IPS-NIHi11 (cell line): ENCODE results near the gene ASB4.

Experiments used
- DNase-seq: peaks from one replicate; pipeline ENCODE4 v3.0.0; 2012; ENCODE audit warnings: mixed read lengths, low spot score

ASB4 gene

DNA sequence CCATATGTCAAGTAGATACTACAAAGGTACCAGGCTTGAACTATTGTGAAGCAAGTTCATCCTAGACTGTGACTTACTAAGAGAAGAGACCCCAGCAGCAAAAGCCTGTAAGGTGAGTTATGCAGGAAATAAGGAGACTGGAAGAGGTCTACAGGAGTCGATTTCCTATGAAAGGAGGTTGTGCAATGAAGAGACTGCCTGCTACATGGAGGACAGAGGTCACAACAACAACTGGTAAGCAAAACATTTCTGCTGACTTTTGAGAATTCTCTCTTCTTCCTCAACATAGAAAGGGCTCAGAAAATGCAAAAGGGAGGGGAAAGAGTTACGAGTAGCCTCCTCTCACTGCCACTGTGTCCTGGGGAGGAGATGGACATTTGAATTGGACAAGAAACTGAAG is 68.2 kb downstream of the ASB4 start:
- DNase-seq, result no peak

DNA sequence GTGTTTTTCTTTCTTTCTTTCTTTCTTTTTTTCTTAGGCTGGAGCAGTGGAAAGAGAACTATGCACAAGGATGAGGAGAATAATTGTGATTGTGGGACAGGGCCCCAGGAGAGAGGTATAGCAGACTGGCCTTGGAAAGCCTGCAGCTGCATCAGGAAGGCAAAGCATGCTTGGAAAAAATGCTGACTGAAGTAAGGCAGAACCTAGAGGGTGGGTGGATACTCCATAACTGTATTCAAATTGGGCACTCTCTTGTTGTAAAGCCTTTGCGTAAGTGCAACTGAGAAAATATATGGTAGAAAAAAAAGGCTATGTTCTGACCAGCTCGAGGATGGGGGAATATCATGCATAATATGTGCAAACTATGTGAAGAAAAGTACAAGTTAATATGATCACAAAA is 71.0 kb downstream of the ASB4 start:
- DNase-seq, result no peak

DNA sequence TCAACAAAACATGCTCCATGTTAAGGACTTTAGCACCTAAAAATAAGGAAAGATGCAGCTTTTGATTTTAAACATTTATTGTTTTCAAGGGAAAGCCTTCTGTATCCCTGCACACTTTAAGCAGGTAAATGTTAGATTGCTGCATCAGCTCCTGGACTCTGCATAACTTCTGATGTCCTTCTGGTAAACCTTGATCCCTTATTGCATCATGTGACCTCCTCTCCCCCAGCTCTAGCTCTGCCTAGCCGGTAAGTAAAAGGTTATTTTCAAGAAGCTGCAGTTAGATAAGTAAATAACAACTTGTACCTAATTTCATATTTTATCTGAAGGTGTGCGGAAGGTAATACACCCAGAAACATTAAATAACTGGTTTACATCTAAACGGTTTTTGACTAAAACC is 73.1 kb downstream of the ASB4 start:
- DNase-seq, result no peak

DNA sequence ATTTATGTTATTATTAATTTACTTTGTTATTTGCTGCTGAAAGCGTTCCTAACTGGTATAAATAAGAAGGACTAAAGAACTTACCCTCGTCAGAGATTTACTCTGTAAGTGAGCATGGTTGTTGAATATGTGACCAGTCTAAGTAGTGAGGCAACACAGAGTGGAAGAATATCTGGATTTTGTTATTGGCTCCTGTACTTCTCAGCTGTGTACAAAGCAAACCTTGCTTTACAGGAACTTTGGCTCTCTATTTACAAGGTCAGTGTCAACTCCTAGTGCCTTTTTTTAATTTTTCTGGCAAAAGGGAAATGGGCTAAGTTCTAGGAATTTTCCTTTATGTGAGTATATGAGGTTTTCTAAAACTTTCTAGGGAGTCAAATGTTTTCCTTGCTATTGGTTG is 74.9 kb downstream of the ASB4 start:
- DNase-seq, result no peak

DNA sequence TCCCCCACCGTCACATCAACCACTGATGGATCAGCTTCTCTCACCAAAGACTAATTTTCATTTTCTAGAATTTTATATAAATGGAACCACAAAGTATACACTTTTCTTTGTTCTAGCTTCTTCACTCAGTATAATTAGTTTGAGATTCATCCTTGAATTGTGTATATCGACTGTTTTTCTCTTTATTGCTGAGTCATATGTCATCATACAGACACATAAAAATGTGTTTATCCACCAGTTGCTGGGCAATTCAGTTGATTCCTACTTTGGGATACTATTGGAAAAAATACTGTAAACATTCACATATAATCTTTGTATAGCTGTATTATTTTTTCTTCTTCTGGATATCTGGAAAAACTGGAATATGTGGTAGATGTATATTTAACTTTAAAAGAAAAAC is 84.0 kb downstream of the ASB4 start:
- no peak for DNase-seq

DNA sequence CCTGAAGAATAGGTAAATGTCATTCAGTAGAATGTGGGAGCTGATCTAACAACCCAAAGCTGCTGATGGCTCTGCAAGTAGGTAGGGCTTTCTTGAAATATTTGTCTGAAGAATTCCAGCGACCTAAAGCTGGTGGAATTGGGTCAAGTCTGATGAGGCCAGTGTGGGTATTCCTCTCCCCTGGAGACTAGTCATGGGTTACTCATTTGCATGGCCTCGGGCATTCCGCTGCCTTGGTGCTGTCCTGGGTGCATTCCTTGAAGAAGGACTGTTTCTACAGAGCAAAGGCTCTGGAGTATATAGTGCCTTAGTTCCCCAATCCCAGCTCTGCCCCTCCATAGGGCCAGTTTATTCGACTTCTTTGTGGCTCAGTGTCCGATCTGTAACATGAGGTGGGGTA is 91.4 kb downstream of the ASB4 start:
- DNase-seq, result peak; percentile 5

DNA sequence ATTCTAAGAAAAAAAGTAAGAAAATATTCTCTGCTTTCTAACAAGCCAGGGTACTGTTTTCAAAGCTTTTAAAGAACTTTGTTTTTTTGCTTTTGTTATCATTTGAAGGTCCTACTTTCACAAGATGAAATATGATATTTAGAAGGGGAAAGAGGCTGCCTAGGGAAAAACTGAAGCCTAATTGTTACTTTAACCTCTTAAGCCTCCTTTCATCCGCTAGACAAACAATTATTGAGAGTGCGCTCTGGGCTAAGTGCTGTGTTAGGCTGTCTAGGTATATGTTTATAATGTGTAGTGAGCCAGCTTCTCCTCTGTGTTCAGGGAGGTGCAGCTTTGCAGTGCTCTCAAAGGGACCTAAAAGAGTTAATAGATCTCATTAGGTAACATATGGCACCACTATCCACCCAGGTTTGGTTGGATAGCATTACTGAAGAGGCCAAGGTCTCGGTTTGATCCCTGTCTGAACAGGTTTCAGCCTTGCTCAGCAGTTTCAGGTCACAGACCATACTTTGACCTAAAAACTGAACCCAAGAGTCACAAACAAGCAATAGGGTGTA is 92.6 kb downstream of the ASB4 start:
- no peak for DNase-seq

DNA sequence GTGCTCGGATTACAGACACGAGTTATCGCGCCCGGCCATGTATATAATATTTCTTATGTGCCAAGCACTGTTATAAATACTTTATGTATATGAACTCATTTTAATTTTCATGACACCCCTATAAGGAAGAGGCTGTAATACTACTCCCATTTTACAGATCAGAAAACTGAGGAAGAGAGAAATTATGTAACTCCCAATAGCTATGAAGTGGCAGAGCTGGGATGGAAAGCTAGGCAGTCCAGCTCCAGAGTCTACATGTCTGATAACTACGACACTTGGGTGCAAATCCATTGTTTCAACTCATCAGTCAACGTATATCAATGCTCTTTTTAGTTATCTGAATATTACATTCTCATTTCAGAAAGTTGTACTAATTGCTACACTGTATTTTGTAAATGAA is 93.6 kb downstream of the ASB4 start:
- no peak for DNase-seq

DNA sequence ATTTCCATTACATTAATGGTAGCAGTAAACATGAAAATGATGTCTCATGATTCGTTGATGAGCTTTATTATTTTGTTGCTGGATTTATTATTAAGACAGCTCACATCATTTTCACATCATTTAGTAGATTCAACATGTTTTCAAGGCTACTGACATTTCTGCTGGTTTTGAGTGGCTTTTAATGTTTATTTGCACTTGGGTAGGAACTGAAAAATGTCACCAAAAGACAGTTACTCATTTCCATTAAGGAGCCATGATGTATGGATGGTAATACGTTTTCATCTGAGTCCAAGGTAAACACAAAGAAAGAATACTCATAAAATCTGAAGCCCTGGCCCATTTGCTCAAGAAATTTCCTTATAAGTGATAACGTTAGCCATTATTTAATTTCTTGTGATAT is 95.7 kb downstream of the ASB4 start:
- DNase-seq, result no peak

DNA sequence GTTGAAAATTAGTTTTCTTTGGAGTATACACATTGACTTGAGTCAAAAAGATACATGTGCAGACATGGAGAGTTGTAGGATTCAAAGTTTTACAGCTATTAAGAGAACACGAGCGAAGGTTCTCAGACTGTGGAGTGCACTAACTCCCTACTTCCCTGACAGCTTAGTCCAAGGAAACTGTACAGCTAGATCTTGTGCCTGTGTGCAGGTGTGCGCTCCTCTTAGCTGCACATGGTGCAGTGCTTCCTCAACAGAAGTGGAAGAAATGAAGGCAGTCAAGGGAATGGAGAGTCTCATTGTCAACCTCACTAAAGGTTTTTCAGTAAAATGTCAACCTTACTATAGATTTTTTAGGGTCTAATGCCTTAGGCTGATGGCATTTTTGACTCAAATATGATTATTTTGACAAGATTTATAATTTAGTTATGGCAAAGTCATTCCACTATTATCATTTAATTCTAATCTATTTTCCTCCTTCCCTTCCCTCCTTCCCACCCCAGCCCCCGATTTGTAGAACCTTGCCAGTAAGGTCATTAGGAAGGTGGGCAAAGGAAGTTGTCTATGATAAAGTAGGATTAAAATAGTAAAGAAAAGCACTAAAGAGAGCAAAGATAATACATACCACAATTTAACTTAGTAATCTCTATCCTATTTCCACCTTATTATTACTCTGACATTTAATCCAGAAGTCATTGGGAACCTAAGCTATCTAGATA is 97.0 kb downstream of the ASB4 start:
- DNase-seq, result no peak

DNA sequence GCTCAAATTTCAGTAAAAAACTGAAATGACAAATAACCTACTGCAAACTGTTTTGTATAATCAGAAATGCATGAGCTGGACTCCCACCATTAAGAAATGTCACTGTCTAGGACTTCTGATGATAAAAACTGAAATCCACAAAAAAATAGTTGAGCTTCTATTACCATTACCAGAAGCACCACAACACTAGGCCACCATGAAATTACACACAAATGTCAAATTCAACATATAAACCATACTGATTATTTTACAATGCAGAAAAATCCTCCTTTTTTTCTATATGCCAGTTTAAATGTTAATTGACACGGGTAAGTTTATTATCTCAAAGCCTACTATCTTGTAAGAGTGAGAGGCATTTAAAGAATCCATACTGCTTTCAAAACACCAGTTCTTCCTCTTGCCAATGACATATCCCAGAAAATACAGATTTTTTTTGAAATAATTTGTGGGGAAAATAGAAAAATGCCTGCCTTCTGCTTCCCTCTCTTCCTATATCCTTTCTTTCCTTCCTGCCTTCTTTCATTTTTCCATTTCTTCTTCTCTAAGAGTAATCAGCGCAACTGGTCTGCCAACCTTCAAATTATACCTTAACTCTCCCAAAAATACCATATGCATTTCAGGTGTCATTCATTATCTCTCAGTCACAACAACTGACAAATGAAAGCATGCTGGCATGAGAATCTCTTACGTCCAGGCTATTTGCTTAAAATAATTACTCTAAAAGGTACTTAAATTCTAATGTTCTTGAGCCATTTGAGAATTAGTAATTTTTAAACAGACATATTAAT is 98.3 kb downstream of the ASB4 start:
- no peak for DNase-seq

DNA sequence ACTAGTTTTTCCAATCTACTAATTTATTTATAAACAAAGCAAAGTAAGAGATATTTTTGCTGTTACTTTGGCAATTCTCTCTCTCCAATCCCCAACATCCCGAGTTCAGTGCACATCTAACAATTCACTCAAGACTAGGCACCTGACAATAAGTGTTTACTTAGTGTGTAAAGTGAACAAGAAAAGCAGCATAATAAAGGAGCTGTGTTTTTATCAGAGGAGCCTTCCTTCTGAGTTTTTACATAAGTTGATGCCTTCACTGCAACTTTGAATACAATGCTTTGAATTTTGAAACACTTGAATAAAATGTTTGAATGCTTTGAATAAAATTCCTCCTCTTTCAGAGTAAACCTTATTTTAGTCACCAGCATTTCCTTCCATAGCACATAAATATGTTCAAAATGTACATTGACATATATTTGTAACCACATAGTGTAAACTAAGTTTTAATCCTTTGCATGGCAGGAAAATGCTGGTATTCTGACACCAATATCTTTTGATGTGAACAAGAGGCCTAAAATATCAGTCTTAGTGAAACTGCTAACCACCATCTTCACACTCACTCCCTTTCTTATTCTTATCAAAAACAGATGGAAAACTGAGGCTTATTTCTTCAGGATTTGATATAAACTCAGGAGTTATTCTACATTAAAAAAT is 99.2 kb downstream of the ASB4 start:
- DNase-seq, result no peak

DNA sequence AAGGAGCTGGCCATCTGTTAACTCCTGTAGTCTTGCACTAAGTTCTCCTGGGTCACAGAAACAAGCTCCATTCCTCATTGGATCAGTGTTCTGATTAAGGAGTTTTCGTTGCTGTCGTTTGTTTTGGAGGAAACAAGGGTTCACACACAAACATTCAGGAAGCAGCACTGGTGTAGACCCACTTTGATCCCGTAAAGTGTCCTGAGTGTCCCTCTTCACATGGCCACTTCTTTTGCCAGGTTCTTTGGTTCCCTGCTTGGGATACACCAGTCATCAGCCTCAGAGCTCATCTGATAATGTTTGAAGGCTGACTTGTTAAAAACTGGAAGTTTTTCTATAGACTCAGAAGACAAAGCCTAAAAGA is 99.7 kb downstream of the ASB4 start:
- DNase-seq, result no peak

DNA sequence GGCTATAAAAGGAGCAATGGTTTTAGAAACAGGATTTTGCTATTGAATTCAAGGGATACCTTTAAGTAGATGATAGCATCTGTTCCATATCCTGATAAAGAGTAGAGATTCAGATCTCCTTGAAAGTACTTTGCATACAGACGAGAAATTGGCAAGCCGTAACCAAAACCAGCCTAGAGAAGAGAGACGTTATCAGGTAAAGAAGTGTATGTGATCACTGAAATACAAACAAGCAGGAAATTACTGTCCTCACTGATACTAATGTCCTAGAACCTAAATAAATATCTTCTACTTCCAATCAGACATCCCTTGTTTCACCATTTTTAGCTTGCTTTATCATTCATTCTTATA is 101.2 kb downstream of the ASB4 start:
- no peak for DNase-seq

DNA sequence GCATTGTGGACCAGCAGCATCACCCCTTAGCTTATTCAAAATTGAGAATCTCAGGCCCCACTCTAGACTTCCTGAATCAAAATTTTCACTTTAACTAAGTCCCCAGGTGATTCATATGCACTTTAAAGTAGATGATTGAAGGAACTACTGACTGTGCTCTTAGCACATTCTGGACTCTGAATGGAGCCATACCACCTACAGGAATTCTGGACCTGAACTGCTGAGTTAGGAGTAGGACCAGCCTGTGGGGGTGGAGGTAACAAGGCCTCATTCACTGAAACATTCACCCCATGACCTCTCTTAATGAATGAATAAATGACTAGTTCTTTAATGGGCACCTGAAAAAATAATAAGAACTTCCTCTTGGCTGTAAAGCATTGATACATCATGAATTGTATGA is 103.3 kb downstream of the ASB4 start:
- DNase-seq, result no peak

DNA sequence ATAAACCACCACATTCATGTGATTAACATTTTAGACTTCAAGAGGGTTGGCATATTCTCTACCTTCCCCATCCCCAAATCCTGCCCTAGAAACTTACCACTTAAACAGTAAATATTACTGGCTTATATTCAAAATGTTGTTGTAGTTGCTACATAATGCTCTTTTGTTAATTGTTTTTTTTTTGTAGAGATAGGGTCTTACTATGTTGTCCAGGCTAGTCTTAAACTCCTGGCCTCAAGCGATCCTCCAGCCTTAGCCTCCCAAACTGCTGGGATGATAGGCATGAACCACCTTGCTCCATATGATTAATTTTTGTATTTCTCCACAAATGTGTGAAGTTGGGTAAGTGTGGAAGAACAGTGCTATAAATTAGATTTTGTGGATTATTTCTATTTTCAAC is 104.0 kb downstream of the ASB4 start:
- no peak for DNase-seq
